HEK293T (cell line): ENCODE data around the gene NDUFB7.
"Not testable (repeated sequence)": the region's sequence is repeated elsewhere in the genome, so short reads cannot be mapped to it uniquely, and the experiment has no call there.

ENCODE experiments used
- CTCF ChIA-PET: fragments of 350-600 bp; formaldehyde crosslinking; extraction: SDS; loops from one replicate; lab custom pipeline; 2021; ENCODE audit warnings: antibody characterized with exemption, inconsistent platforms; lab: Yijun Ruan, JAX
- POLR2A ChIA-PET: fragments of 350-600 bp; formaldehyde crosslinking; extraction: SDS; loops from one replicate; lab custom pipeline; 2020; ENCODE audit warnings: antibody characterized with exemption, inconsistent platforms; lab: Yijun Ruan, JAX
- DNase-seq: peaks from one replicate; pipeline ENCODE4 v3.0.0; 2012; ENCODE audit warnings: mixed read lengths; ENCODE audit errors: extremely low spot score
- ARNT ChIP-seq: fragments of 450-650 bp; IDR thresholded peaks from 2 replicates; pipeline ENCODE4 v1.6.1; 2017; ENCODE audit warnings: mild to moderate bottlenecking
- BHLHE40 ChIP-seq: fragments of 450-650 bp; IDR thresholded peaks from 2 replicates; pipeline ENCODE4 v1.6.1; 2016; ENCODE audit warnings: mild to moderate bottlenecking, moderate library complexity, borderline replicate concordance
- CTBP1 ChIP-seq: fragments of 450-650 bp; IDR thresholded peaks from 2 replicates; pipeline ENCODE4 v1.6.1; 2016; ENCODE audit warnings: borderline replicate concordance
- ELF4 ChIP-seq: fragments of 450-650 bp; IDR thresholded peaks from 2 replicates; pipeline ENCODE4 v1.6.1; 2017; ENCODE audit warnings: antibody characterized with exemption
- FOXA1 ChIP-seq: fragments of 450-650 bp; IDR thresholded peaks from 2 replicates; pipeline ENCODE4 v1.6.1; 2016; ENCODE audit warnings: mild to moderate bottlenecking
- FOXK2 ChIP-seq: fragments of 450-650 bp; IDR thresholded peaks from 2 replicates; pipeline ENCODE4 v1.6.1; 2016; ENCODE audit warnings: mild to moderate bottlenecking
- FOXM1 ChIP-seq: fragments of 450-650 bp; IDR thresholded peaks from 2 replicates; pipeline ENCODE4 v1.6.1; 2017; ENCODE audit warnings: mild to moderate bottlenecking, borderline replicate concordance
- HDGF ChIP-seq: fragments of 450-650 bp; IDR thresholded peaks from 2 replicates; pipeline ENCODE4 v1.6.1; 2017; ENCODE audit warnings: antibody characterized with exemption, borderline replicate concordance
- L3MBTL2 ChIP-seq: fragments of 450-650 bp; conservative IDR thresholded peaks from 2 replicates; pipeline ENCODE4 v1.6.1; 2016; ENCODE audit warnings: mild to moderate bottlenecking
- LEF1 ChIP-seq: fragments of 450-650 bp; IDR thresholded peaks from 2 replicates; pipeline ENCODE4 v1.6.1; 2017; ENCODE audit warnings: mild to moderate bottlenecking, borderline replicate concordance
- NFRKB ChIP-seq: fragments of 450-650 bp; IDR thresholded peaks from 2 replicates; pipeline ENCODE4 v1.6.1; 2016; ENCODE audit warnings: mild to moderate bottlenecking, moderate library complexity
- SP1 ChIP-seq: fragments of 450-650 bp; IDR thresholded peaks from 2 replicates; pipeline ENCODE4 v1.6.1; 2017
- SUZ12 ChIP-seq: fragments of 450-650 bp; IDR thresholded peaks from 2 replicates; pipeline ENCODE4 v1.6.1; 2016; ENCODE audit warnings: mild to moderate bottlenecking
- TARDBP ChIP-seq: fragments of 450-650 bp; IDR thresholded peaks from 2 replicates; pipeline ENCODE4 v1.6.1; 2016
- ZNF384 ChIP-seq: fragments of 450-650 bp; IDR thresholded peaks from 2 replicates; pipeline ENCODE4 v1.6.1; 2016
- TF ChIP-seq, protein P1 (sequence below): fragments of 450-650 bp; IDR thresholded peaks from 2 replicates; pipeline ENCODE4 v1.6.1; 2016

Gene NDUFB7

DNA sequence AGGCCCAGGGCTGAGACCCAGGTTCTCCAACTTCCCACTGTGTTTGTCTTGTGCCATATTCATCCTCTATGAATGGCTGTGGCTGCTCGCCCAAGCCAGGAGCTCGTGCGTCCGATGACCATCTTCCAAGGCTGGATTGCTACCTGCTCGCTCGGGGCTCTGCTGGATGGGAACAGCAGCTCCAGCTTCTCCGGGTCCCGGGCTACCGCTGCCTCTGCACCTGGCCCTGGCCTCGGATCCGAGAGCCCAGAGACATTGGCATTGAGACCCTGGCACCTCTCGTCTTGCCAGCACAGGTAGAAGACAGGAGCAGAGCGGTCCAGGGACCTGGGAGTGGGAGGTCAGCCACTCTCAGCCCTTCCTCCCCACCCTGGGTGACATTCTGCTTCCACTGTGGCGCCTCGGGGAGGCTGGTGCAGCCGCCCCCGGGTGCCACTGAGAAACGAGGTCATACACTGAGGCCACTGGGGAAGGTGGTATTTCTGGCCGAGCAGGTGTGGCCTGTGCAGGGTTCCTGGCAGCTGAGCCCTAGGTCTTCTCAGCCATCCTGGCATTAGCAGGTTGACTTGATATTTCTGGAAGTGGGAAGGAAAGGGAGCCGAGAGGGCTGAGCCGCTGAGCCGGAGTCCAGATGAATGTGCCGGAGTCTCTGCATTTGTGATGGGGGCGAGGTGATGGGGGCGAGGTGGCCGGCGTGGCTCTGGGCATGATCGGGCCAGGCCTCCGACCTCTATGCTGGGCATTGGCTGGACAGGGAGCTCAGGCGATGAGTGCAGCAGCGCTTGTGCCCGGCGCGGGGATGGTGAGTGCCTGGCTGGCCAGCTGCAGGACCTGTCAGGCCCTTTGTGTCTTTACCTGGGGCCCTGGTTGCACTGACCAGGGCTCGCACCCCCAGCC is 18.6 kb downstream of the NDUFB7 start:
- ChIA-PET CTCF (no interaction called here), POLR2A (interaction anchor here (1.2 to 1.7 kb wide), 2 partner anchors 34 to 35 kb away, joined by 3 to 6 read pairs; partner anchors contain the start of gene DNAJB1)
- TF ChIP-seq ZNF384 (no peak), LEF1 (no peak)
- no peak for DNase-seq

DNA sequence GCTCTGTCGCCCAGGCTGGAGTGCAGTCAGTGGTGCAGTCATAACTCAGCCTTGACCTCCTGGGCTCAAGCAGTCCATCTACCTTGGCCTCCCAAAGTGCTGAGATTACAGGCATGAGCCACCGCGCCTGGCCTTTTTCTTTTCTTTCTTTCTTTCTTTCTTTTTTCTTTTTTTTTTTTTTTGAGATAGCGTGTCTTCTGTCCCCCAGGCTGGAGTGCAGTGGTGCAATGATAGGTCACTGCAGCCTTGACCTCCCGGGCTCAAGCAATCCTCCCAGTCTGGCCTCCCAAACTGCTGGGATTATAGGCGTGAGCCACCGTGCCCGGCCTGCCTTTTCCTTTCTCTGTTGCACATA is 19.9 kb downstream of the NDUFB7 start:
- CTCF ChIA-PET, POLR2A ChIA-PET, DNase-seq: not testable (repeated sequence)

DNA sequence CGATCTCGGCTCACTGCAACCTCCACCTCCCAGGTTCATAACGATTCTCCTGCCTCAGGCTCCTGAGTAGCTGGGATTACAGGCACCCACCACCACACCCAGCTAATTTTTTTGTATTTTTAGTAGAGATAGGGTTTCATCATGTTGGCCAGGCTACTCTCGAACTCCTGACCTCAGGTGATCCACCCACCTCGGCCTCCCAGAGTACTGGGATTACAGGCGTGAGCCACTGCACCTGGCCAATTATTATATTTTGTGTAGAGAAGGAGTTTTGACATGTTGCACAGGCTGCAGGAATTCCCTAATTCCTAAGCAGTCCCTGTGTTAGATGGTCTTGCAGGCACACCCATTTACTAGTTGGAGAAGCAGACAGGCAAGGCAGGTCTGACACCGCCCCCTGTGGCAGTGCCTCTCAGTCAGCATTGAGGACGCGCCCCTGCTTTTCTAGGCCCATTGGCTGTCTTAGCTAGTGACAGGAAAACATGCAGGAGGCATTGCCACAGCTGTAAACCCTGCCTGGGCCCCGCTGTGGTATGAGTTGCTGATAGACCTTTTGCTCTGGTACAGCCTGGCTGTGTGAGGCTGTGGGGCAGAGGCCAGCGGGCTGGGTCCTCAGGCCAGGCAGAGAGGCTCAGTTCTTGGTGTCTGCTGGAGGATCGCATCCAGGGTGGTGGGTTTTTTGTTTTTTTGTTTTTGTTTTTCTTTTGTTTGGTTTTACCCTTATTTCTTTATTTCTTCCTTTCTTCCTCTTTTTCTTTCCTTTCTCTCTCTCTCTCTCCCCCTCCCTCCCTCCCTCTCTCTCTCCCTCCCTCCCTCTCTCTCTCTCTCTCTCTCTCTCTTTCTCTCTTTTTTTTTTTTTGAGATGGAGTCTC is 20.5 kb downstream of the NDUFB7 start:
- peak; percentile 60 for DNase-seq
- CTCF ChIA-PET: interaction anchor here (0.6 to 0.9 kb wide), 2 partner anchors 16 to 47 kb away, joined by 3 to 4 read pairs; no protein-coding TSS in a partner anchor
- POLR2A ChIA-PET: not testable (repeated sequence)

DNA sequence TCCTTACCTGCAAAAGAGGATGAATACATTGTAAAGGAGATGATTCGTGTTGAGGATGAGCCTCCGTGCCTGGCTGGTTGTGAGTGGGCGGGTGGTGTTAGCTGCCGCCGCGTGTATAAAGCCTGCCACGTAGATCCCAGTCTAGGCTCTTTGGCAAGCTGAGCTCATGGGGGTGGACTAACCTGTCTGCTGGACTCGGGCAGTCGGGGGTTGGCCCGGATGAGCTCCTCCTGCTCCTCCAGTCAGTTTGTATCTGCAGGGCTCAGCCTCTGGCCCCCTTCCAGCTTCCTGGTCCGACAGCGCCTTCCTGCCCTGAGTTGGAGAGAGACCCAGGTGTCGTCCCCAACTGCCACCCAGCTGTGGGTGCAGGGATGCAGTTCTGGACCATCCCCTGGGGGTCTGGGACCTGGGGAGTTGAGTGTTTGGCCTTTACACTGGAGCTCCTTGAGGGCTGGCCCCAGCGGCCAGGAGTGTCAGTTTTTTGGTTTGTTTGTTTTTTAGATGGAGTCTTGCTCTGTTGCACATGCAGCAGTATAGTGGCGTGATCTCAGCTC is 21.6 kb downstream of the NDUFB7 start:
- ChIA-PET CTCF (interaction anchor here (0.9 to 1.2 kb wide), 2 partner anchors 15 to 69 kb away, joined by 3 read pairs; no protein-coding TSS in a partner anchor), POLR2A (interaction anchor here (1.9 kb wide), 1 partner anchor 32 kb away, joined by 7 read pairs; the partner anchor contains the start of gene DNAJB1)
- DNase-seq: no peak
- no peak for TF ChIP-seq ELF4
- TF ChIP-seq NFRKB: no peak
- TF ChIP-seq FOXM1: no peak
- TF ChIP-seq, protein P1, sequence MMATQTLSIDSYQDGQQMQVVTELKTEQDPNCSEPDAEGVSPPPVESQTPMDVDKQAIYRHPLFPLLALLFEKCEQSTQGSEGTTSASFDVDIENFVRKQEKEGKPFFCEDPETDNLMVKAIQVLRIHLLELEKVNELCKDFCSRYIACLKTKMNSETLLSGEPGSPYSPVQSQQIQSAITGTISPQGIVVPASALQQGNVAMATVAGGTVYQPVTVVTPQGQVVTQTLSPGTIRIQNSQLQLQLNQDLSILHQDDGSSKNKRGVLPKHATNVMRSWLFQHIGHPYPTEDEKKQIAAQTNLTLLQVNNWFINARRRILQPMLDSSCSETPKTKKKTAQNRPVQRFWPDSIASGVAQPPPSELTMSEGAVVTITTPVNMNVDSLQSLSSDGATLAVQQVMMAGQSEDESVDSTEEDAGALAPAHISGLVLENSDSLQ: no peak
- no peak for TF ChIP-seq CTBP1

DNA sequence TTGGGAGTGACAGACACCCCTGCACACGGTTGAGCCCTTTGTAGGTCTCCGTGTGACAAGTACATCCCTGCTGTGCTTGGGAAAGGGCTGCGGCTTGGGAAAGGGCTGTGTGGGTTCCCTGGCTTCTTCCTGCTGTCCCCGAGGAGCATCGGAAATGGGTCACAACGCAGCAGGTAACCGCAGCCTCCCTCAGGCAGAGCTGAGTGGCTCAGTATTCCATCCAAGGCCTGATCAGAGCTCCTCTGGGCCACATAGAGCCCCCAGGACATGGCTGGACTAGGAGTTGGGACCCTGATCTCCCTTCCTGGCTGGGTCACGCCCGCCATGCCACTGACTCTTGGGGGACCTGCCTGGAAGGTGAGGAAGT is 26.2 kb downstream of the NDUFB7 start:
- ChIA-PET POLR2A (no interaction called here), CTCF (no interaction called here)
- TF ChIP-seq ZNF384 (no peak), FOXM1 (no peak), BHLHE40 (no peak), FOXA1 (no peak), SP1 (no peak), ARNT (no peak), FOXK2 (no peak), SUZ12 (no peak), NFRKB (no peak), HDGF (no peak), CTBP1 (no peak)
- TF ChIP-seq, protein P1: no peak
- no peak for DNase-seq

DNA sequence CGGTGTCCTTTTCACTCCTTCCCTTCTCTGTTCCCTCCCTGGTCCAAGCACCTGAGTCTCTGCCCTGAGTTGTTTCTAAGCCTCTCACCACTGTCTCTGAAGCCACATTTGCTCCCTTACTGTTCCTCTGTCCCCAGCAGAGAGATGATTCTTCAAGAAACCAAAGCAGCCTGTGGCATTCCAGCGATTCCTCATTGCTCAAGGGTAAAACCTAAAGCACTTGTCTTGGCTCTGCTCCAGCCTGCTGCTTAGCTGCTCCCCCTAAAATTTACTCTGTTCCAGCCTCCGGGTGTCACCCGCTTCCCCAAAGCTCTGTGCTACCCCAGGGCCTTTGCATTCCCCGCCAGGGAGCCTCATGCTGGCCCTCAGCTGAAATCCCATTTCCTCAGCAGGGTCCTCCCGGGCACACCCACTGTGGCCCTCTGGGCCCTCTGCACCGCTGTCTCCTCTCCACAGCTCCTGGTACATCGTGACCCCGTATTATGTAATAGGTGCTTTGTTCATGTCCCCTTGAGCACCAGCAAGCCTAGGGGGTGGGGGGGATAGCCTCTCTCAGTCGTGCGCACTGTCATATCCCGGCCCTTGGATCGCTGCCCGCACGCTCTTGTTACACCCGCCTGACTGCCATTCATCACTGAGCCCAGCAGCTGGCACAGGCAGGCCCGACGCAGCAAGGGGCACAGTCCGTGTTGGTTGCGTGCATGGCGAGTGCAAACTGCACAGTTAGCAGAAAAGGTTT is 26.7 kb downstream of the NDUFB7 start:
- no peak for TF ChIP-seq ELF4
- no peak for TF ChIP-seq TARDBP
- no peak for TF ChIP-seq SUZ12
- TF ChIP-seq ARNT: no peak
- no peak for TF ChIP-seq SP1
- TF ChIP-seq FOXK2: no peak
- TF ChIP-seq NFRKB: no peak
- no peak for TF ChIP-seq FOXA1
- TF ChIP-seq, protein P1: no peak
- TF ChIP-seq L3MBTL2: no peak
- no peak for TF ChIP-seq CTBP1
- no peak for TF ChIP-seq FOXM1
- TF ChIP-seq HDGF: no peak
- no peak for TF ChIP-seq LEF1
- TF ChIP-seq BHLHE40: no peak
- ChIA-PET CTCF (no interaction called here), POLR2A (no interaction called here)
- DNase-seq: no peak
